HG02885 (cell line): ENCODE results near the gene HSH2D.
"Not testable (repeated sequence)": the region's sequence is repeated elsewhere in the genome, so short reads cannot be mapped to it uniquely, and the experiment has no call there.

Experiments used
- ATAC-seq: cut with Tn5 transposase; IDR thresholded peaks from one replicate; pipeline ENCODE4 v1.9.1; 2021; ENCODE audit warnings: mild to moderate bottlenecking; ENCODE audit not compliant: unreplicated experiment, poor library complexity

Gene HSH2D

GRCh38 chr19:16118489-16119033 lies 24.9 kb upstream of the HSH2D start:
- ATAC-seq = peak; percentile 80

- not testable (repeated sequence) for ATAC-seq
Observed at GRCh38 chr19:16119075-16119857, 24.2 kb upstream of the HSH2D start.

- ATAC-seq = no peak
Observed at GRCh38 chr19:16121141-16121540, 22.3 kb upstream of the HSH2D start.

- no peak for ATAC-seq
Observed at GRCh38 chr19:16121967-16122366, 21.5 kb upstream of the HSH2D start.

- ATAC-seq = no peak
Observed at GRCh38 chr19:16124953-16125352, 18.5 kb upstream of the HSH2D start.

- no peak for ATAC-seq
Observed at GRCh38 chr19:16125737-16126495, 17.6 kb upstream of the HSH2D start.

- no peak for ATAC-seq
Observed at GRCh38 chr19:16127080-16127479, 16.4 kb upstream of the HSH2D start.

- ATAC-seq = no peak
Observed at GRCh38 chr19:16127776-16128371, 15.6 kb upstream of the HSH2D start.

GRCh38 chr19:16131648-16132047 lies 11.8 kb upstream of the HSH2D start:
- ATAC-seq = no peak

- no peak for ATAC-seq
Observed at GRCh38 chr19:16133818-16134217, 9.7 kb upstream of the HSH2D start.

GRCh38 chr19:16134510-16134909 lies 9.0 kb upstream of the HSH2D start:
- no peak for ATAC-seq

- ATAC-seq = no peak
Observed at GRCh38 chr19:16135430-16136127, 7.9 kb upstream of the HSH2D start.

GRCh38 chr19:16136185-16136999 lies 7.1 kb upstream of the HSH2D start:
- no peak for ATAC-seq

- no peak for ATAC-seq
Observed at GRCh38 chr19:16139752-16140151, 3.7 kb upstream of the HSH2D start.

- ATAC-seq = no peak
Observed at GRCh38 chr19:16141043-16141442, 2.4 kb upstream of the HSH2D start.

GRCh38 chr19:16142032-16142580 lies 1.4 kb upstream of the HSH2D start:
- no peak for ATAC-seq

- ATAC-seq = no peak
Observed at GRCh38 chr19:16144216-16144581, 714 bp downstream of the HSH2D start.

- no peak for ATAC-seq
Observed at GRCh38 chr19:16146112-16146511, 2.6 kb downstream of the HSH2D start.

- ATAC-seq = no peak
Observed at GRCh38 chr19:16148443-16149229, 5.2 kb downstream of the HSH2D start.
